Lower leg skin (tissue), 3 donors: ENCODE data around the gene MAP1LC3B.

Experiments used
- CTCF ChIP-seq, 3 donors: fragments of 450-650 bp; IDR thresholded peaks; one replicate each; pipeline ENCODE4 v1.5.1; 2016; ENCODE audit warnings: antibody characterized with exemption in 3 of 3, mild to moderate bottlenecking in 3 of 3, moderate library complexity in 2 of 3
- POLR2A ChIP-seq, 2 donors: fragments of 450-650 bp; IDR thresholded peaks; one replicate each; pipeline ENCODE4 v1.6.1; 2016 to 2017; ENCODE audit warnings: antibody characterized with exemption in 2 of 2, mild to moderate bottlenecking in 1 of 2, moderate library complexity in 1 of 2

GRCh38 chr16:87344931-87345631 is 47.1 kb upstream of the MAP1LC3B start:
- TF ChIP-seq CTCF (IDR thresholded peaks at IDR 0.05): no peak
- TF ChIP-seq POLR2A (IDR thresholded peaks at IDR 0.05): no peak
